ENCODE data around the gene COX7B2.

GRCh38 chr4:46856333-46856732, 52.7 kb downstream of the COX7B2 start:
- no peak for TF ChIP-seq CTCF (conservative IDR thresholded peaks at IDR 0.05; ENCODE audit: low read length)
- no peak for TF ChIP-seq EZH2phosphoT487 (IDR thresholded peaks at IDR 0.05; ENCODE audit: borderline replicate concordance)
